ENCODE measurements around the gene APOBEC4.
"Not testable (repeated sequence)": the region's sequence is repeated elsewhere in the genome, so short reads cannot be mapped to it uniquely, and the experiment has no call there.

The APOBEC4 gene, protein sequence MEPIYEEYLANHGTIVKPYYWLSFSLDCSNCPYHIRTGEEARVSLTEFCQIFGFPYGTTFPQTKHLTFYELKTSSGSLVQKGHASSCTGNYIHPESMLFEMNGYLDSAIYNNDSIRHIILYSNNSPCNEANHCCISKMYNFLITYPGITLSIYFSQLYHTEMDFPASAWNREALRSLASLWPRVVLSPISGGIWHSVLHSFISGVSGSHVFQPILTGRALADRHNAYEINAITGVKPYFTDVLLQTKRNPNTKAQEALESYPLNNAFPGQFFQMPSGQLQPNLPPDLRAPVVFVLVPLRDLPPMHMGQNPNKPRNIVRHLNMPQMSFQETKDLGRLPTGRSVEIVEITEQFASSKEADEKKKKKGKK

GRCh38 chr1:183652547-183653461, at the start of gene APOBEC4:
Gene APOBEC4 (minus strand): TSS chr1:183653316. CDS start chr1:183648781, 4,535 bp downstream.
- peak; percentile 11 to 12 for DNase-seq

DNA sequence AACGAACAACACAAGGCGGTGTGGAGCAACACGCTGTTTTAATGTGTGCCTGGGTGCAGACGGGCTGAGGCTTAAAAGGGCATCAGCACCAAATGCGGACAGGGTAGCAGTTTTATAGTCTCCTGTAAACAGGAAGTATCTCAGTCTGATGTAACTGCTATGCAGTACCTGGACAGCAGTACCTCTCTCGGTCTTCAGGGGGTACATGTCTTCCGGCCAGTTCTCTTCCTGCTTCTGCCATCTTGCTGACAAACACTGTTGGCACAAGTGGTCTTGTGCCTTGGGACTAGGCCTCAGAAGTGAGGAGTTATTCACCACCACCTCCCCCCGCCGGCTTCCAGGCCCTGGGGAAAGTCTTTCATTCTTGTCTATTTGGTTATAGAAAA, 49.7 kb upstream of the APOBEC4 start:
- DNase-seq, result no peak

DNA sequence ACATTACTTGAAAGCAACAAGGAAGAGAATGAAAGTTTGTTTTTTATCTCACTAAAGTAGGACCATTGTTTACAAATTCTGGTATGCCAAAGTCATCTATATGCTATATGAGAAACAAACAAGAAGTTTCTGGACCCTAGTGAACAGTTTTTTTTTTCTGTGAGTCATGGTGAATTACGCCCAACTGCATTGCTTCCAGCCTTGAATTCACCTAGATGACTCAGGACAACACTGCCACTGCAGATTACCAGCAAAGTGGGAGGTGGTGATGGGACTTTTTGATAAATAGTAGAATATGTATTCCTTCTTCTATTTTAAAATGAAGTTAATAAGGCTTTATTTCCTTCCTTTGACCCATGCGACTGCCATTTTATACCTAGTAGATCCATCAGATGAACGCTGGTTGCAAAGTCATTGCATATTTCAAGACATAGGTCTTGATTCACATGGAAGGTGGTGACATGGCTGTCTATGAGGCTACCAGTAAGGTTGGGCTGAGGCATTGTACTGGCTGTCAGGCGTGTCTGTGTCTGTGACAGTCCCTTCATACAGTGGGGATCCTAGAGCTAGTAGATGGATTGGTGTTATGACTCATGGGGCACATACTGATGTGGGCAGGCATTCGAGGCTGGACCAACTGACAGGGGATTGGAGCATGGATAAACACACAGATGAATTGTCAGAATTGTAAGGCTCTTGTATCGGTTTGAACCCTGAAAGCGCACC, 49.1 kb upstream of the APOBEC4 start:
- DNase-seq, result no peak

- DNase-seq, result no peak
Measured at GRCh38 chr1:183699616-183700160, 46.6 kb upstream of the APOBEC4 start.

- no peak for DNase-seq
Measured at GRCh38 chr1:183697814-183698590, 44.9 kb upstream of the APOBEC4 start.

- DNase-seq, result no peak
Measured at GRCh38 chr1:183696981-183697380, 43.9 kb upstream of the APOBEC4 start.

DNA sequence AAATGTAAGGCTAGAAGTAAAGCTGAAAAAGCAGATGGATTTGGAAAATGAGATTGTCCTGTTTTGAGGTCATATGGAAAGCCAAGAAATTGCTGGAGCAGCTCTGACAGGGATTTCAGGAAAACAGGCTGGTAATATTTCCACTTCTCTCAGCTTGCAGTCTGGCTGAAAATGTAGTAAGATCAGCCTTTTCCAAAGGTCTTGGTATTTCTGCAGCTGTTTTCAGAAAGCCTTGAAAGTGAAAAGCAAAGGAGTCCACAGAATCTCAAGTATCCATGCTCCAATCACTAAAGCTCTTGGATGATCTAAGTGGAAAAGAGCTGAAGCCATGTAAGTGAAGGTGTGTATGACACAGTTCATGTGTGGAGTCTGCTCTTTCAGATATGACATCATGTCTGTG, 41.6 kb upstream of the APOBEC4 start:
- DNase-seq, result no peak

GRCh38 chr1:183694066-183694465, 41.0 kb upstream of the APOBEC4 start:
- DNase-seq, result no peak

DNA sequence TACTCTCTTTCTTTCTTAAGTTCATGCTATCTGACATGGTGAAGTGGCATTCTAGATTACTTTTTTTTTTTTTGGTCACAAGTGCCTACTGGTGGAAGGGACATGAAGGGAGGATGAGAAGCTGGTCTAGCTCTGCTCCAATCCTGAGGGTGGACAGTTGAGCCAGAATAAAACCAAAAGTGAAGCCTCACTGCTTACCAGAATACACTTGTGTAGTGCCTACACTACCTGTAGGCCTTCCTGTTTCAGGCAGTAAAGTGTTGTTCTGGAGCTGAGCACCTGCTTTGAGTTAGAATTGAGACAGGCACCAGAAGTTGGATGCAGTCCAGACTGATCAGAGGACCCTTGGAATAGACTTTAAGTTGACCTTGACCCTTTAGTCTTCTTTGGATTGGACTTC, 40.4 kb upstream of the APOBEC4 start:
- no peak for DNase-seq

GRCh38 chr1:183689762-183690204, 36.7 kb upstream of the APOBEC4 start:
- DNase-seq, result no peak

DNA sequence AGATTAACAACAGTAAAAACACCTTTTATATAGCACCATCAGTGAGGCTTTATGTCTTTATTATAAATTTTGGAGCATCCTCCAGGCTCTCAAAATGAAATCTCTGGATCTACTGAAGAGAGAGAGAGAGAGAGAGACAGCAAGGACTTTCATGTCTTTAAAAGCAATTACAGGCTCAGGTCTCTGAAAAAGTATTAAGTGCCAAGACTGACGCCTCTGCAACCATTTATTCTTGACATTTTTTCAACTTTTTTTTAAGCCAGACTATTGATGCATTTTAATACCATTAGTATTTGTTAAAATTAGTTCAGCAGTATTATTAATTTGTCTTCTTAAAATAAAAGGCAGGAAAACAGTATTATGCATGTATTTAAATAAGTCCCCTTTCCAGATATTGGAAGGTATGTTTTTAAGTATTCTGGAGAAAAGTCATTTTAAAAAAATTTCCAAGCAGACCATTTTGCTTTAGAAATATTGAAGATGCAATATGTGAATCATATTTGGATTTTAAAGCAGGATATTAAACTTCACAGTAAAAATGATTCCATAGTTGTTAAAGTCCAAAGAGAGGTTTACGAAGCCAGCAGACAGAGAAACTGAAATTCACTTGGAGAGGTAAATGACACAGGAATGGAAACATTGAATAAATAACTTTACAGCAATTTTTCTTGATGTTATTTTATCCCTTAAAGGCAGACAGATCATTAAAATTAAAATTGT, 35.4 kb upstream of the APOBEC4 start:
- no peak for DNase-seq

DNA sequence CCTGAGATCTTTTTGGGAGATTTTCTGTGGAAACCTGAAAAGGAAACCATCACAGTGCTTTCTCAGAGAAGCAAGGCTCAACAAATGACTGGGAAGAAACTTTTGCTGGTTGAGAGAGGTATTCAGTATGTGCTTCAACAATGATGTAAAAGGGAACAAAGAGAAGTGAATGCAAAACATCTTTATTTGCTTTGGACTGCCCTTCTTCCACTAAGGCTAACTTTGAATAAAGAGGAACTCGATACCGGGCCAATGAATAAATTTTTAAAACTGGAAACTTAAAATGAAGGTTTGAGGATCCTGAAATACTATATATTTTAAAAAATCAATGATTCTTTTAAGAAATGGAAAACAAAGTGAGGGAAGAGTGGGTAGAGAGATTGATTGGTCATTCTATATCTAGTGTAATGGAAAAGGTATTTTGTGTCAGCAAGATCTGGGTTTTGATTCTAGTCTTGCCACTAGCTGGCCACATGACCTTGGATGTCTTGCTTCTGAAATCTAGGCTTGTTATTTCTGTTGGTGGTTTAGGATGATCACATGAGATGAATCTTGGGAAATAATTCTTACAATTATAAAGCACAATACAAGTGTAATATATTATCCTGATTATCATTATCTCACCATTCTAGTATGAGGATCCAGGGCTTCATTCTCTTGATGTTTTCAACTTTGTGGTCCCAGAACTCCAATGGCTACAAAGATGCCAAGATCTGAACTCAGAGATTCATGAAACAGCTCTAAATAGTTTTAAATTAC, 34.6 kb upstream of the APOBEC4 start:
- no peak for DNase-seq

GRCh38 chr1:183686229-183686628, 33.1 kb upstream of the APOBEC4 start:
- DNase-seq, result no peak

- DNase-seq, result peak; percentile 52 to 86
Measured at GRCh38 chr1:183685112-183685713, 32.1 kb upstream of the APOBEC4 start.

- DNase-seq, result not testable (repeated sequence)
Measured at GRCh38 chr1:183679363-183679762, 26.2 kb upstream of the APOBEC4 start.

- DNase-seq, result no peak
Measured at GRCh38 chr1:183678819-183679218, 25.7 kb upstream of the APOBEC4 start.

- no peak for DNase-seq
Measured at GRCh38 chr1:183676586-183677189, 23.6 kb upstream of the APOBEC4 start.

GRCh38 chr1:183675883-183676585, 22.9 kb upstream of the APOBEC4 start:
- DNase-seq, result no peak

DNA sequence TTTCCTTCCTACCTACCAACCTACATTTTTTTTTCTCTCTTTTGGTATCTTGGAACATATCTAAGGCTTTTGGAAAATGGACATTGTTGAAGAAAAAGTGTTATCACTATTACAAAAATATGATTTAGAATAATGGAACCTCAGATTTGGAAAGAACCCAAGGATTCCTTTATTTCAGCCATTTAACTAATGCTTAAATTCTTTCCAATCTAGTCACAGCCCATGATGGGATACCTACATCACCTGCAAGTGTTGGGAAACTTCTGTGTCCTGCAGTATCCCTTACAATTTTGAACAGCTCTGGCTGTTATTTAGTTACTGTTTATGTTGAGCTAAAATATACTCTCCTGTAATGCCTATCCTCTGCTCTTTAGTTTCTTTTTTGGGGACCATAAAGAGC, 22.3 kb upstream of the APOBEC4 start:
- no peak for DNase-seq

All from inflammatory macrophage treated with lipopolysaccharide for 1 hour (primary cell).